HG02970 (cell line): ENCODE results near the gene RAB11FIP2.
"Not testable (repeated sequence)": the region's sequence is repeated elsewhere in the genome, so short reads cannot be mapped to it uniquely, and the experiment has no call there.

Experiments
- ATAC-seq: cut with Tn5 transposase; IDR thresholded peaks from one replicate; pipeline ENCODE4 v1.9.1; 2021; ENCODE audit warnings: mild to moderate bottlenecking, moderate library complexity, moderate number of reproducible peaks; ENCODE audit not compliant: unreplicated experiment, low FRiP score

Gene RAB11FIP2

GRCh38 chr10:118046395-118047156 is at the start of gene RAB11FIP2:
RAB11FIP2 (minus strand) TSS chr10:118046941; CDS start chr10:118046163, 778 bp downstream.
- peak; percentile 98 for ATAC-seq

GRCh38 chr10:118096022-118096421 is 49.3 kb upstream of the RAB11FIP2 start:
- ATAC-seq: no peak

- no peak for ATAC-seq
Measured at GRCh38 chr10:118092209-118092608, 45.5 kb upstream of the RAB11FIP2 start.

DNA sequence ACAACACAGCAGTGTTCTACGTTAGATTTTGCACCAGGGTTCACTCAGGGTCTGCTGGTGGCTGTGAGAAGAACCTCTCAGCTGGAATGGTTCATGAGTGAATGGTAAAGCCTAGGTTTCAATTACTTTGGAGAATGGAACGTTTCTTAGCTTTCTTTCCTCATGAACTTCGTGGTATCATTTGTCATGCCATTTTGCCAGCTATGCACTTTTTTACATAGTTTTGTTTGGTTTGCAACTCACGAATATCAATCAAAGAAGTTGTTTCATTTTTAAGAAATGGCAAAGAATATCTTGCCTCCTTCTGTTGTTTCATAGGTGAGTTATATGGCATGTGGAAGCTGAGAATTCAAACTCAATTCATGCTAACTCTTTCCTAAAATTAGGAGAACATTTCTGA is 34.1 kb upstream of the RAB11FIP2 start:
- no peak for ATAC-seq

DNA sequence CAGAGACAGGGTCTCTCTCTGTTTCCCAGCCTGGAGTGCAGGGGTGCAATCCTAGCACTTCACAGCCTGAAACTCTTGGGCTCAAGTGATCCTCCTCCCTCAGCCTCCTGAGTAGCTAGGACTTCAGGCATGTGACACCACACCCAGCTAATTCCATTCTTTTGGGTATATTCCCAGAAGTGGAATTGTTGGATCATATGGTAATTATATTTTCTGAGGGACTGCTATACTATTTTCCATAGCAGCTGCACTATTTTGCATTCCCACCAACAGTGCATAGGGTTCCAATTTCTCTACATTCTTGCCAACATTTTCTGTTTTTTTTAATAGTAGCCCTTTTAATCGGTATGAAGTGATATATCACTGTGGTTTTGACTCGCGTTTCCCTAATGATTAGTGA is 30.0 kb upstream of the RAB11FIP2 start:
- ATAC-seq: no peak

DNA sequence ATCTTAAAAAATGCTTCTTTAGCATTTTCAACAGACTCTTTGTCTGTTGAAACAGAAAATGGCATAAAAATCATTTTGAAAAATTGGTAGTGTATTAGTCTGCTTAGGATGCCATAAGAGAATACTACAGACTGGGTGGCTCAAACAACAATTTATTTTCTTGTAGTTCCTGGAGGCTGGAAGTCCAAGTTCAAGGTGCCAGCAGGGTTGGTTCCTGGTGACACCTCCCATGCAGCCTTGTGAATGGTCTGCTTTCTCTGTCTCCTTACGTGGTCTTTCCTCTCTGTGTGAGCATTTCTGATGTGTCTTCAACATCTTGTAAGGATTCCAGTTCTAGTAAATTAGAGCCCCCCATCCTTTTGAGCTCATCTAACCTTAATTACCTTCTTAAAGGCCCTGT is 26.1 kb upstream of the RAB11FIP2 start:
- ATAC-seq: no peak

DNA sequence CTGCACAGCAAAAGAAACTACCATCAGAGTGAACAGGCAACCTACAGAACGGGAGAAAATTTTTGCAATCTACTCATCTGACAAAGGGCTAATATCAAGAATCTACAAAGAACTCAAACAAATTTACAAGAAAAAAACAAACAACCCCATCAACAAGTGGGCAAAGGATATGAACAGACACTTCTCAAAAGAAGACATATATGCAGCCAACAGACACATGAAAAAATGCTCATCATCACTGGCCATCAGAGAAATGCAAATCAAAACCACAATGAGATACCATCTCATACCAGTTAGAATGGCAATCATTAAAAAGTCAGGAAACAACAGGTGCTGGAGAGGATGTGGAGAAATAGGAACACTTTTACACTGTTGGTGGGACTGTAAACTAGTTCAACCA is 20.6 kb upstream of the RAB11FIP2 start:
- ATAC-seq: not testable (repeated sequence)

GRCh38 chr10:118062798-118063238 is 16.1 kb upstream of the RAB11FIP2 start:
- ATAC-seq: no peak

DNA sequence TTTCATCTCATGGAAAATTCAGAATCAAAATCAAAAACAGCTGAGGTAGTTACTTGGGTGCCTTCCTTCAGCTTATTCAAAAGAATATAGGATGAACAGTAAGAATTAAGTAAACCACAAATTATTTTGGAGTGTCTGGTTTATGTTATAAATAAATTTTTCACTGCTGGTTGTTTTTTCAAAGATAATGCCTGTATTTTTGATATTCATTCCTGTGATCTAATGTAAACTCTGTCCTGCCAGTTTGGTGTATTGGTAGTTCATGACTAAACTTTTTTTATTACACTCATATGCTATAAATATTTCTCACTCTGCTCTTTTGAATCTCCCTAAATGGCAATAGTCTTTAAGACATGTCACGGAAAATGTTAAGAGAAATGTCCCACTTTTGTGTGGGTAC is 11.6 kb upstream of the RAB11FIP2 start:
- no peak for ATAC-seq

DNA sequence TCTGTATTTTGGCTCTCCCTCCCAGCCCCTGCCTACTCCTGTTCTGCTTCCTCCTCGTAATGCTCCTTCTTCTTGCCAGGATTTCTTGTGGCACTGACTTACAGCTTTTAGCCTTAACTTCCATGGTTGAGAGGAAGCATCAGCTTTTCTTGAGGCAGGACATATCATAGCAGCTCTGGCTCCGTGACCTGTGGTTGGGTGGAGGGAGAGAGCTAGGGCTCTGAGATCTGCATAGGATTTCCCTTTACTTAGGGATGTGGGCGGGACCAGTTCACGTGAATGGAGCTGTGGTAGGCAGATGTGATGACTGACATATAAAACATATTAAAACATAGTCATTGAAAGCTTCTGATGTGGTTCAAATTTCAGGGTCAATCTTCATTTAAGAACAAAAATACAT is 10.6 kb upstream of the RAB11FIP2 start:
- ATAC-seq: no peak

DNA sequence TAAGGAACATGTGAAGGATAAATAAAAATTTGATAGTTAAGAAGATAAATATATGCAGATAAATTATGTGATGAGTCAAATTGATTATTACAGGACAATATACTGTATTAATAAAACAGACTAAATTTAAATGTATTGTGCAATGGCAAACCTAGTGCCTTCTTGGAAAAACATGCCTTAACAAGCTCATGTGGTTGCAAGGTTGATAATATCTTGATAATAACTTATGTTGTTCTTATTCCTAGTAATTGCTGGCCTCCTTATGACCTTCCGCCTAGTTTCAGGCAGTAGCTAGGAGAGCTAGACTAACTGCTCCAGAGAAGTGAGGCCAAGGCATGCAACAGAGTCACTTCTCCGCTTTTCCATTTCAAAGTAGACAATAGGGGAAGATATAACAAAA is 7.6 kb upstream of the RAB11FIP2 start:
- ATAC-seq: no peak

GRCh38 chr10:118052816-118053215 is 6.1 kb upstream of the RAB11FIP2 start:
- no peak for ATAC-seq

- no peak for ATAC-seq
Measured at GRCh38 chr10:118047880-118048279, 1.1 kb upstream of the RAB11FIP2 start.

DNA sequence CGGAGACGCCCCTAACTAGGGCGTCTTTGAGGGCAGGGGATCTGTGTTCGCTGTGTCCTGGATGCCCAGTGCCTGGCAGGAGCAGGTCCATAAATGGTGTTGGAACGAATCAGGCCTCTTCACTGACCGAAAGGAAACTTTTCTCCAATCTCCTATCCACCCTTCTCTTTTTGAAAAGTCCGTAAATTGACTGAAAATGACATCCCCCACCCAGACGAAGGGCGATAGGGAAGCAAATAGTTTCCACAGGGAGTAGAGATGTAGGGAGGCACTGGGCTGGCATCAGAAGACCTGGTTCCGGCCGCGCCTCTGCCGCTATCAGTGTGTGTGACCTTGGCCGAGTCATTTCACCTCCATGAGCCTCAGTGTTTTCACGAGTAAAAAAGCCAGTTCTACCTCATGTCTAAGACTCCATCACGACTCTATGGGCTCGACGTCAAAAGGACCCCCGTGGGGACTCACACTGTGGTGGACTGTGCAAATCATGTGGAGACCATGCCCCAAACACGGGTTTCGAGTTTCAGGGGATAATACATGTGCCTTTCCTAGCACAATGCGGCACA is 497 bp upstream of the RAB11FIP2 start:
- ATAC-seq: peak; percentile 30

GRCh38 chr10:118045837-118046394 is 825 bp downstream of the RAB11FIP2 start:
- peak; percentile 2 for ATAC-seq

DNA sequence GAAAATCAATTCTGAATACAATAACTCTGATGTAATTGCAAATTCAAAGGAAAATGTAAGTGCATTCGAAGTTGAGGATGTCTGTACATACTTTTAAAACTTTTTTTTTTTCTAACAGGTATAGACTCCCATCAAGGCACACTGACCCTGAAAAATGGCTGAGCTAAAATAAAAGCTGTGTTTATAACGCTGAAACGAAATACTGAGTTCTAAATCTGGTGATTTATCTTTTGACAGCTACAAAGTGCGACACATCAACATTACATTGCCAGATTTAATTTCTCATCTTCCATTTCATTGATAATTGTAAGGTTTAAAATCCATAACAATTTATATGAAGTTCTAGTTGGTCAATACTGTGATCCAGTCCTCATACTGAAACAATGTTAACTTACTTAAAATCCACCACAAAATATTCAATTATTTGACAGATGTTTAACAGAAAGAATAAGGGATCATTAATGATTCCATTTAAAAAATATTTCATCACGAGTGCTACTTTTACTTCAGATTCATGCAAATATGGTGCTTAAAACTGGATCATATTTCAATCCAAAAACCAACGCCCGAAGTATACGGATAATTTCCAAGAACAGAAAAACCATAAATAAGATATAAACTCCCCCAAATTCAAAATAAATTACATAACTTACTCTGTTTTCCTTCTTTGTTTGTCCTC is 1.4 kb downstream of the RAB11FIP2 start:
- no peak for ATAC-seq

GRCh38 chr10:118042827-118043242 is 3.9 kb downstream of the RAB11FIP2 start:
- ATAC-seq: no peak

DNA sequence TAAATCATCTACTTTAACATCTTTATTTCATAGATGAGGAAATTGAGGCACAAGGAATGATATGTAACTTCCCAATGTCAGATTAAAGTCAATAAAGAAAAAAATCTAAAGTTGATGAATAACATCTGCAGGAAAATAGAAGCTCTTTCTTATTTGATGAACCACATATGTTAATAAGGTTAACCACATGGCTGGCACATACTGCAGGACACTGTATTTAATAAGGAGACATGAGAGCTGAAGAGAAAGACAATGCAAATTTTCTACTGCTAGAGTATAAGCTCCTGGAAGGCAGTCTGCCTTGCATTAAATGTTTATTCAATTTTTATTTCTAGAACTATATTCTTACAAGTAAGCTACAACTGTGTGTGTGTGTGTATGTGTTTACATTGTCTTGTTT is 4.4 kb downstream of the RAB11FIP2 start:
- no peak for ATAC-seq

- no peak for ATAC-seq
Measured at GRCh38 chr10:118041316-118041715, 5.4 kb downstream of the RAB11FIP2 start.

DNA sequence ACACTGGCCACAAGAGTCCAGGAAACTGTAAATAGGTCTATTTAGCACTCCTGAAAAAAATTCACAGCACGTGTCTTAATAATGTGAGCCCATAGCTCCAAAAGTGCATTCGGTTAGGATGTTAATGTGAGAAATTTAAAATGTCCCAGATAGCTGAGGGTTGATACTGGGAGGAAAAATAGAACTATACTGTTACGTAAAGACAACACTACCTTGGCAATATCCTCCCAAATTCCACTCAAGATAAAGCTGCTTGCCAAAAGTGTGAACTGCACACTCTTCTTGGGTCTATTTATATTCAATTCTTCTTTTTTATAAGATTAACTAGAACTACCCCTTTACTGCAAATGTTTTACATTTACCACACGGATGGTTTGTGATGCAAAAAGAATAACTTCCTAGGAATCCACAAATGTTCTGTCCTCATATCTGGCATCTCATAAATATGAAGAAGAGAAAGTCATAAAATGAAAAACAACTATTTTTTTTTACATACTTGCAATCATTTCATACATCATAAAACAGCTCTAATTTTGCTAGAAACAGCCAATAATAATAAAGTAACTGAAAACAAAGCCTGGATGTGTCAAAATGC is 10.4 kb downstream of the RAB11FIP2 start:
- ATAC-seq: no peak
